Effector memory CD8-positive, alpha-beta T cell (primary cell): Measurements from ENCODE around the gene RAB31.

ENCODE experiments used
- ATAC-seq: fragments of 150-1000 bp; cut with Tn5 transposase; replicated peaks from 2 replicates; pipeline ENCODE4 v1.10.0; 2021; ENCODE audit warnings: mild to moderate bottlenecking, moderate library complexity
- DNase-seq, 3 experiments: peaks; one replicate each; pipeline ENCODE4 v3.0.0; 2021
- H3K27ac Mint-ChIP-seq, 2 donors: one replicate each; pipeline ENCODE4 v1.8.0; 2022; ENCODE audit warnings: mild to moderate bottlenecking in 2 of 2, mixed read lengths in 2 of 2, moderate library complexity in 2 of 2
- H3K27me3 Mint-ChIP-seq, 2 donors: one replicate each; pipeline ENCODE4 v1.8.0; 2022; ENCODE audit warnings: mixed read lengths in 2 of 2
- H3K36me3 Mint-ChIP-seq: one replicate; pipeline ENCODE4 v1.8.0; 2022; ENCODE audit warnings: mild to moderate bottlenecking, moderate library complexity, mixed read lengths; ENCODE audit not compliant: insufficient read depth
- H3K4me1 Mint-ChIP-seq, 2 donors: one replicate each; pipeline ENCODE4 v1.8.0; 2022; ENCODE audit warnings: low read depth in 2 of 2, mixed read lengths in 2 of 2
- H3K4me3 Mint-ChIP-seq, 2 donors: one replicate each; pipeline ENCODE4 v1.8.0; 2022; ENCODE audit warnings: mild to moderate bottlenecking in 2 of 2, mixed read lengths in 2 of 2, moderate library complexity in 2 of 2
- H3K9me3 Mint-ChIP-seq, 2 donors: one replicate each; pipeline ENCODE4 v1.8.0; 2022; ENCODE audit warnings: mixed read lengths in 2 of 2

The RAB31 gene

DNA sequence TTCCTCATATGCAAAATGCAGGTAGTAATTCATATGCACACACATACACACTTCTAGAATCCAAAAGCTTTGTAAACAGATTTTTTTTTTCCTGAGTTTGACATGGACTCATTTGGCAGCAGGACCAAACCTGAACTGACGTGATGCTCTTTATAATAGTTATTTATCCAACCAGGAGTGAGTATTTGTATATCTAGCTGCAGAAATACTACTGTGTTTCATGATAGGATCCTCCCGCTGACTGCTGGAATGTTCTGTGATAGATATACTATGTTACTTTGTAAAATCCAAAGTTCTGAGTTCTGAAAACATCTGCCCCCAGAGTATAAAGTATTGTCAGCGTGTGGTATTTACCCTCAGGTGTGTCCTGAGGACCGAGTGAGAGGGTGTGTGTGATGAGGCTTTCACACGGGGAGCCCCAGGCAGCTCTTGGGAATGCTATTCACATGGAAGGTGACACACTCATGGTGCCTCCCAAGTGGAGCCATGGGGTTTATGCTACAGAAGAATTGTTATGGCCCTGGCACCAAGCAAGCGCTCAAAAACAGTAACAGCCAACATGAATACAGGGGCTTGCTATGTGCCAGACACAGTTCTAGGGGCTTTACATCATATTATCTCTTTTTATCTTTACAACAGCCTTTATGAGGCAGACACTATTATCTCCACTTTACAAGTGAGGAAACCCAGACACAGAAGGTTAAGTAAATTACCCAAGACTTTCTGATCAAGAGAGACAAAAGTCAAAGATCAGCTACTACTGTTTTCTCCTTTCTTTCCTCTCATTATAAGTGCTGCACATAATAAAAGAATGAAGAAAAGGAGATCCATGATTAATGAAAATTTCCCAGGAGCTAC, 161.0 kb downstream of the RAB31 start:
- no peaks in the 10 kb centered on the region for H3K36me3 Mint-ChIP-seq
- peaks cover 46 to 69% of the 10 kb centered on the region in 2 donors for H3K27me3 Mint-ChIP-seq
- DNase-seq (no peak), ATAC-seq (no peak)
- no peak overlapping the region for H3K27ac Mint-ChIP-seq
- H3K9me3 Mint-ChIP-seq = peaks cover 6 to 12% of the 10 kb centered on the region in 2 donors
- H3K4me3 Mint-ChIP-seq = no peak overlapping the region
- peaks cover 0 to 4% of the 10 kb centered on the region in 2 donors for H3K4me1 Mint-ChIP-seq

GRCh38 chr18:9869715-9870430, 161.8 kb downstream of the RAB31 start:
- Mint-ChIP-seq H3K4me1 (peaks cover 0 to 4% of the 10 kb centered on the region in 2 donors), H3K27me3 (peaks cover 52 to 75% of the 10 kb centered on the region in 2 donors), H3K4me3 (no peak overlapping the region), H3K9me3 (peaks cover 6 to 12% of the 10 kb centered on the region in 2 donors), H3K27ac (no peak overlapping the region), H3K36me3 (no peaks in the 10 kb centered on the region)
- DNase-seq (no peak), ATAC-seq (no peak)

DNA sequence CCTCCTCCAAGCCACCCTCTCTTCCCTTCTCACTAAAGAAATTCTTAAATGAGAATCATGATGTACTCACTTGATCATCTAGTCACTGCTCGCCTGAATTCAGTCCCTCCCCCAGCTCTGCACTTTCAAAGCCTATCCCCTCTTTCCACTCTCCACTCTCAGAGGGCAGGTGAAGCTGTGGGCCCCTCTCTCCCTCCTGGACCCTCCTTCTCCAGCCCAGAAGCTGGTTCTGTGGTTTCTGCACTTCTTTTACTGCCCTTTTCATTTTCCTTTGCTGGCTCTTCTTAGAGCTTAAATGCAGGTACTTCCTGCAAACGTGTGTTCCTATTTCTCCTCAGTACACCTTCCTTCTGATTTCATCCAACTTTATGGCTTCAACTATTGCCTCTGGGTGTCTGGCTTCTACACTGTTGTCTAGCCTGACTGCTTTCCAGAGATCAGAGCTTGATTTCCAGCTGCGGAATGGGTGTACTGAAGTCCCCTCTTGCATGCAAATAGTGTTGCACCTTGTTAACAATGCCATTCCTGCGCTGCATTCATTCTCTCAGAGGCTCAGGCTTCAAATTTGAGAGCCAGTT, 162.4 kb downstream of the RAB31 start:
- Mint-ChIP-seq H3K4me3 (no peak overlapping the region), H3K9me3 (peaks cover 6 to 10% of the 10 kb centered on the region in 2 donors), H3K27me3 (peaks cover 52 to 75% of the 10 kb centered on the region in 2 donors), H3K27ac (no peak overlapping the region), H3K4me1 (peaks cover 0 to 4% of the 10 kb centered on the region in 2 donors), H3K36me3 (no peaks in the 10 kb centered on the region)
- ATAC-seq (no peak), DNase-seq (no peak)

DNA sequence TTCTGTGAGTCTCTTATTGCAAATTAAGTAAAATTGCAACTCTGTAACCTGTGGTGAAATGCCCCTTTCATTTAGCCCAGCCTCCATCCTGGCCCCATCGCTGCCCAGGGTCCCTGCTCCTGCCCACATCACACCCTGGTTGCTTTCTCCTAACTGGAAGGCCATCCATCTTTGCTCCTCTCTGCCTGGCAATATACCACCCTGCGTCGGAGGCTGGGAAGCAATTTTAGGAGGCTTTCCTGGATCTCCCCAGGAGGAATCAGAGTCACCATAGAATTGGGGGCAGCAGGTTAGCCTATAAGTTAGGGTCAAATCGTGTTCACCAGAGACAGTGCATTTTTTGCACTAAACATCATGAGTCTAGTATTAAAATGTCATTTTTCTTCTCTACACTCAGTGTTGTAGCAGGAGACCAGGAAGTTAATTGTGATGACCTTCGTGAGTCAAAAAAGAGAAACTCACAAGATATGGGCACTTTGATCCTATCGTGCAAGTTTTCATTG, 163.2 kb downstream of the RAB31 start:
- Mint-ChIP-seq H3K27me3 (peaks cover 47 to 70% of the 10 kb centered on the region in 2 donors), H3K4me1 (peaks cover 0 to 4% of the 10 kb centered on the region in 2 donors), H3K27ac (no peak overlapping the region), H3K4me3 (no peak overlapping the region), H3K9me3 (peaks cover 2 to 4% of the 10 kb centered on the region in 2 donors), H3K36me3 (no peaks in the 10 kb centered on the region)
- DNase-seq (no peak), ATAC-seq (no peak)

DNA sequence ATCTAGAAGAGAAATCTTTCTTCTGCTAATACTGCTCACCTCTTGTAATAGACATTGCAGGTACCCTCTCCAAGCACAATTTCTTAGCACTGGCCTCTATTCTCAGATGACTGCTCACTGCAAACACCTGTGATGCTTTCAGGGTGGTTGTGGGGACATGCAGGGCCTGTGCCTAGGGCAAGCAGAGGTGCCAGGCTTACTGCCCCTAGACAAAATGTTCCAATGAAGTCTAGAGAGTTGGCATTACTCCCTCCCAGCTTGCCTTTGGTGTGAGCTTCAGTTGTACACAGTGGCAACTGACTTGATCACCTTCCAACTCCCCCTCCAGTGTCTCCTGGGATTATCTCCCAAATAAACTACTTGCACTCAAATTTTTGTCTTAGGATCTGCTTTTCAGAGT, 164.7 kb downstream of the RAB31 start:
- Mint-ChIP-seq H3K27ac (no peak overlapping the region), H3K9me3 (no peaks in the 10 kb centered on the region), H3K27me3 (peaks cover 59 to 78% of the 10 kb centered on the region in 2 donors), H3K4me3 (no peak overlapping the region), H3K36me3 (no peaks in the 10 kb centered on the region), H3K4me1 (peaks cover 0 to 4% of the 10 kb centered on the region in 2 donors)
- DNase-seq (no peak), ATAC-seq (no peak)

- H3K9me3 Mint-ChIP-seq = no peaks in the 10 kb centered on the region
- no peak overlapping the region for H3K4me3 Mint-ChIP-seq
- H3K36me3 Mint-ChIP-seq = no peaks in the 10 kb centered on the region
- H3K27ac Mint-ChIP-seq = no peak overlapping the region
- ATAC-seq = no peak
- DNase-seq = no peak
- H3K4me1 Mint-ChIP-seq = peaks cover 0 to 4% of the 10 kb centered on the region in 2 donors
- H3K27me3 Mint-ChIP-seq = peaks cover 53 to 64% of the 10 kb centered on the region in 2 donors
These were observed 166.6 kb downstream of the RAB31 start for GRCh38 chr18:9874728-9875127.

GRCh38 chr18:9876212-9876866, 168.2 kb downstream of the RAB31 start:
- no peak for DNase-seq
- Mint-ChIP-seq H3K36me3 (no peaks in the 10 kb centered on the region), H3K9me3 (no peaks in the 10 kb centered on the region), H3K4me3 (no peak overlapping the region), H3K27ac (no peak overlapping the region), H3K27me3 (peaks cover 39 to 49% of the 10 kb centered on the region in 2 donors), H3K4me1 (peaks cover 0 to under 1% of the 10 kb centered on the region in 2 donors)
- no peak for ATAC-seq

GRCh38 chr18:9876867-9877654, 169.0 kb downstream of the RAB31 start:
- no peak for DNase-seq
- no peak overlapping the region for H3K27ac Mint-ChIP-seq
- H3K36me3 Mint-ChIP-seq = no peaks in the 10 kb centered on the region
- no peak for ATAC-seq
- peaks cover 36 to 45% of the 10 kb centered on the region in 2 donors for H3K27me3 Mint-ChIP-seq
- H3K4me1 Mint-ChIP-seq = no peaks in the 10 kb centered on the region
- no peaks in the 10 kb centered on the region for H3K9me3 Mint-ChIP-seq
- no peak overlapping the region for H3K4me3 Mint-ChIP-seq

DNA sequence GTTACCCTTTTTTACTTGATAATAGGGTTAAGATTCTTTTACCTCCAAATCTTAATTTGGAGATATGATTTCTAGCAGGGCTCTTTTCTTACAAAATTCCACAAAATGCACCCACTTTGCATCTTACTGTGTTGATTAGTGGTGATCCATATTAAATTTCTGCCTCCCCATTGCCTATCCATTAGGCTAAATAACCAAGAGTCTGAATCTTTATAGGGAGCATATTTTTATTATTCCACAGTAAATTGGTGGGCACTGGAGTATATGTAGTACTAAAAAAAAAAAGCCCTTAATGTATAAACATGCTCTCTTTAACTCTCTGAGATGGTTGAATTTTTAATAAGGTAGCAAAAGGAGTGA, 169.5 kb downstream of the RAB31 start:
- H3K9me3 Mint-ChIP-seq = no peaks in the 10 kb centered on the region
- H3K36me3 Mint-ChIP-seq = no peaks in the 10 kb centered on the region
- no peaks in the 10 kb centered on the region for H3K4me1 Mint-ChIP-seq
- H3K27me3 Mint-ChIP-seq = peaks cover 36 to 43% of the 10 kb centered on the region in 2 donors
- no peak overlapping the region for H3K4me3 Mint-ChIP-seq
- no peak overlapping the region for H3K27ac Mint-ChIP-seq
- DNase-seq (no peak), ATAC-seq (no peak)

GRCh38 chr18:9878095-9878494, 170.0 kb downstream of the RAB31 start:
- Mint-ChIP-seq H3K4me1 (no peaks in the 10 kb centered on the region), H3K36me3 (no peaks in the 10 kb centered on the region), H3K4me3 (no peak overlapping the region), H3K27me3 (peaks cover 36 to 38% of the 10 kb centered on the region in 2 donors), H3K9me3 (no peaks in the 10 kb centered on the region), H3K27ac (no peak overlapping the region)
- ATAC-seq (no peak), DNase-seq (no peak)

DNA sequence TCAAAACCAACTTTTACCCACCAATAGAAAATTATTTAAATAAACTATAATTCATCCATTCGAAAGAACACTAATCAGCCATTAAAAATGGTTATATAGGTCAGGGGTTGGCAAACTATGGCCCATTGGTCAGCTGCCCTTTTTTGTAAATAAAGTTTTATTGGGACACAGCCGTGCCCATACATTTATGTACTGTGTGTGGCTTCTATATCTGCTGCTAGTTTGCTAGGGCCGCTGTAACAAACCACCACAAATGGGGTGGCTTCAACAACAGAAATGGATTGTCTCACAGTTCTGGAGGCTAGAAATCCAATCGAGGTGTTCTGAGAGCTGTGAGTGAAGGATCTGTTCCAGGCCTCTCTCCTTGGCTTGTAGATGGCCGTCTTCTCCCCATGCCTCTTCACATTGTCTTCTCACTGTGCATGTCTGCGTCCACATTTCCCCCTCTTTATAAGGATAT, 170.7 kb downstream of the RAB31 start:
- no peak for DNase-seq
- no peak overlapping the region for H3K4me3 Mint-ChIP-seq
- H3K36me3 Mint-ChIP-seq = peaks cover 2% of the 10 kb centered on the region
- no peak for ATAC-seq
- no peaks in the 10 kb centered on the region for H3K4me1 Mint-ChIP-seq
- peaks cover 34% of the 10 kb centered on the region in 2 donors for H3K27me3 Mint-ChIP-seq
- no peaks in the 10 kb centered on the region for H3K9me3 Mint-ChIP-seq
- H3K27ac Mint-ChIP-seq = no peak overlapping the region

- Mint-ChIP-seq H3K27me3 (peaks cover 6 to 26% of the 10 kb centered on the region in 2 donors), H3K36me3 (peaks cover 5% of the 10 kb centered on the region), H3K4me3 (no peak overlapping the region), H3K4me1 (no peaks in the 10 kb centered on the region), H3K27ac (no peak overlapping the region), H3K9me3 (no peaks in the 10 kb centered on the region)
- DNase-seq (no peak), ATAC-seq (no peak)
These were observed 176.0 kb downstream of the RAB31 start for GRCh38 chr18:9884090-9884489.
